Measurements from ENCODE around the gene DDX27.

DDX27 gene

DNA sequence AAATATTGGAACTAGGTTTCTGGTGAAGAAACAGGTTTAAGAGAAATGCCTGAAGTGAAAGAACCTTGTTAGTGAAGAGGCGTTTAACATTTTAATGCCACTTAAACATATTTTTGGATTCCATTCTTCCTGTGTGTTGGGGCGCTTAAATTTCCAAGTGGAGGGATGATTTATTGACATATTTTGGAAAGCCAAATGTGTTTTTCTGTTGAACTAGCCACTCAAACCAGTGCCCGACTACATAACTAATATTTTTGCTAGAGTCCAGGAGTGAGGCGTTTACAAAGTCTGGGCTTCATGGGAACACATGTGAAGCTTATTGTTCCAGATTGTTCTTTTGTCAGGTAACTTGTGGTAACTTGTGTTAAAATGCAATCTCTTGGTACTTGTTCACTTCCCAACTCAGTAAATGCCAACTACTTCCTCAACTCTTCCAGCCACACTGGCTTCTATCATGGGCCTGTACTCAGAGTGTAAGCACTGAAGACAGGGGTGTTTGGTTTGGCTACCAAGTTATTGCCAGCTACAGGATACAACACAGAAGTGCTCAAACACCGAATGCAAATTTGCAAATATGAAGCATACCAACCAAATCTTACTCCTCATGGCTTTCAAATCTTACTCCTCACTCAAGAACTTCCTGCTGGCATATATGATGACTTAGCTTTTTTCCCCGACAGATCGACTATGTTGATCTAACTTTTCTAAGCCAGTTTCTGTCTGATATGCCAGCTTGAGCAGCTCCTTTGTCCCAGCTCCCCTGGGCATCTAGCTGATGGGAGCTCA is 60.7 kb downstream of the DDX27 start:
- no peak for ATAC-seq

DNA sequence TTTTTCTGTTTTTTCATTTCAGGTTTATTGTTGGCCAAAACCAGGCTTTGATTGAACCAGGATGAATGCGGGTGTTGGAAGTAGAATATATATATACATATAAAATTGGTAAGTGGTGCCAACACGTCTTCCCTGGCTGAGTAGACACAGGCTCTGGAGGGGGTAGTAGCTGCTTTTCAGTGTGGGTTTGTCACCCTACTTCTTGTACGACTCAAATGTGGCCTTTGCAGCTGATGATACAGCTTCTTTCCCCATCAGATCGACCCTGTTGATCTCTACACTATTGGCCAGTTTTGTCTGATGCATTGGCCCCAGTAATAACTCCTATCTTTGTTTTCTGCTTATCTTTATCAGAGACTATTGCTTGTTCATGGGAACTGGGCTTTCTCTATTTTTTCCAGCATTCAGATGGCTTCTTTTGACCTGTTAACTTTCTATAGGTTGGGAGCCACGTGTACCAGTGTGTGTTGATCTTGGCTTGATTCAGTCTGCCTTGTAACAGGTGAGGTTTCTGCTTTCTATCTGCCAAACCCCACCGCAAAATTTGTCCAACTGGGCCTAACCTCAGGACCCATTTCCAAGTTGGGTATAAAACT is 61.3 kb downstream of the DDX27 start:
- ATAC-seq: no peak

DNA sequence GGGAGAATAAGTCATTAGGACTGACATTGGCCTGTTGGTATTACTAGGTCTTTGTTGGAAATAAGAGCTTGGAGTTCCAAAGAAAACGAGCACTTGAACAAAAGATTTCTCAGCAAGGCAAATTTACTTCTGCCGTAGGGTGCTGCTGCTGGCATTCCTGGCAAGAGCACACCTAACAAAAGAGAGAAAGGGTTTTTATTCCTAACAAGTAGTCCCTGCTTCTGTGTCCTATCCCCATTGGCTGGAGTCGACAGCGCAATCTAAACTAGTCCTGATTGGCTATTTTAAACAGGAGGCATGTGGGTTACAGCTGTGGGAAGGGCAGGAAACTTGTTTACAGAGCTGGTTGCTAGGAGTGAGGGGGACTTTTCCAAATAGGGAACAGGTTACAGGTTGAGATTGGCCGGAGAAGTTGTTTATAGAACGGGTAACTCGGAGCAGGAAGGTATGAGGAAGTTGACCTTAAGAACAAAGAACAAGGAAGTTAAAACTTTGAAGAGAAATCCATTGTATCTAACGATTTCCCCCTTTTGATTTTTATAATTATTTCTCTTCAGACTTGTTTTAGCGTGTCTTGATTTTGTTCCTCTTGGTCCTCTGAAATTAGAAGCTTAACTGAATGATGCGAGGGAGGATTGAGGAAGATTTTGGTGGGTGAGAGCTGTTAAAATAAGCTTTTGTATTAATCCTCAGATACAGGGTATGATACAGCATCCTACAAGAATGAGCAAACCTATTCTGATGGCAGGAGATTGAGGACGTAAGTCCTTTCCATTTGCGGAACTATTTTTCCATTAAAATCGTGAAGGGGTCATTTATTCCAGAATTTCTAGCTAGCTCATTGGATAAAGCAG is 62.1 kb downstream of the DDX27 start:
- no peak for ATAC-seq

DNA sequence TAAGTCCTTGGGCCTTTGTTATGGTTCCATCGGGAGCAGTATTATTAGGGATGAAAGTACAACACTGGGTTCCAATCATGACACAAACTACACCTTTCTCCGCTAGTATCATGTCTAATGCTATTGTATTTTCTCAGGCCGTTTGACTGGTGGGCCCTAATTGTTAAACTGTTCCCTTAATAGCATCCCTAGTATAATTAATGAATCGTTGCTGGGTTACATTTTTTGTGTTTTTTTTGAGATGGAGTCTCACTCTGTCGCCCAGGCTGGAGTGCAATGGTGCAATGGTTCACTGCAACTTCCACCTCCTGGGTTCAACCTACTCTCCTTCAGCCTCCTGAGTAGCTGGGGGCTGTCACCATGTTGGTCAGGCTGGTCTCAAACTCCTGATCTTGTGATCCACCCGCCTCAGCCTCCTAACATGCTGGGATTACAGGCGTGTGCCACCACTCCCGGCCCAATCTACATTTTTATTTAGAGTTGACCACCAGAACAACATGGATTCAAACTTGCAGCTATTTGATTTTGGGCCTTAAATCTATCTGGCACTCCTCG is 62.8 kb downstream of the DDX27 start:
- ATAC-seq: no peak

GRCh38 chr20:49282584-49283171 is 63.5 kb downstream of the DDX27 start:
- no peak for ATAC-seq

- peak in 1 of 2 donors; percentile 4 for ATAC-seq
Observed at GRCh38 chr20:49283176-49283702, 64.0 kb downstream of the DDX27 start.

DNA sequence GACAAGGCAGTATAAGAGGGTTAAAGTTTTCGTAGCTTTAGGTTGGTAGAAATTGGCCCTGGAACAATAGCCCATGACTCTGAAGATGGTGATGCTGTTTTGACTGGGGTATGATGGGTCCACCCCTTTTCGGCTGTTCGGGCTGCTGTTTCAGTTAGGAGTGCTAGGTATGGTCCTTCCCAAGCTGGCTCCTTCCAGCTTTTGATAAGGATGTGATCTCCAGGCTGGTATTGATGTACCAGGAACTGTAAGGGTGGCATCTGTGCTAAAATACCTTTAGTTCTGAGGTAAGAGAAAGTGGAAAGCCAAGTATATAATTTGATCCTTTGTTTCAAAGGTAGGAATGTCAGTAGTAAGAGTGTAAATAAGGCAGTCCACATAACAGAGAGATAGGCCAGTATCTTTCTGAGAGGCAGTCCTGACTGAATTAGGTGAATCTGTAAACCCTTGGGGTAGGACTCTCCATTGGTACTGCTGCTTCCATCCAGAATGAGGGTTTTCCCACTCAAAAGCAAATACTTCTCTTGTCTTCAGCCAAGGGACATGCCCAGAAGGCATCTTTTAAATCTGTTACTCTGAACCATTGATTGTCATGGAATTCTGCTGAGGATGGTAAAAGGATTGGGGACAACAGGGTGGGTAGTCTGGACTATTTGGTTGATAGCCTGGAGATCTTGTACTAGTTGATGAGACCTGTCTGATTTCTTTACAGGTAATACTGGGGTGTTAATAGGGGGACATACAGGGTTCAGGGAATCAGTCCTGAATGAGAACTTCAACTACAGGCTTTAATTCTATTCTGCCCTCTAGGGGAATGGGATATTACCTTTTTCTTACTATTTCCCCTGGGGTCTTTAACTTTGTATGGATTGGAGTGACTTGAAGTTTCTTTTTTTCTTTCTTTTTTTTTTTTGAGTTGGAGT is 64.7 kb downstream of the DDX27 start:
- ATAC-seq: peak in 1 of 2 donors; percentile 9

DNA sequence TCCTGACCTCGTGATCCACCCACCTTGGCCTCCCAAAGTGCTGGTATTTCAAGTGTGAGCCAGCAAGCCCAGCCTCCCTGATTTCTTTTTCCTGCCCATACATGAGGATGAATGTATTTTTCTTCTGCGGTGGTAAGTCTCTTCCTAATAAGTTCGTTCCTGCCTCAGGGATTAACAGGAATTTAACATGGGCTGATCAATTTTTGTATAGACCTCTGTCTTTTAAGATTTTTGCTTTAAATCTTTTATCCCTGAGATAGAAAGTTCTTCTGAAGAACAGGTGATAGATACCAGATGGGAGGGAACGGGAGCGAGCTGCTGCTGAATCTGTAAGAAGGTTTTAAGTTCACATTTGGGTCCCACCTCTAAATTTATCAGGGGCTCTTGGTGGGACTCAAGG is 65.6 kb downstream of the DDX27 start:
- ATAC-seq: no peak

DNA sequence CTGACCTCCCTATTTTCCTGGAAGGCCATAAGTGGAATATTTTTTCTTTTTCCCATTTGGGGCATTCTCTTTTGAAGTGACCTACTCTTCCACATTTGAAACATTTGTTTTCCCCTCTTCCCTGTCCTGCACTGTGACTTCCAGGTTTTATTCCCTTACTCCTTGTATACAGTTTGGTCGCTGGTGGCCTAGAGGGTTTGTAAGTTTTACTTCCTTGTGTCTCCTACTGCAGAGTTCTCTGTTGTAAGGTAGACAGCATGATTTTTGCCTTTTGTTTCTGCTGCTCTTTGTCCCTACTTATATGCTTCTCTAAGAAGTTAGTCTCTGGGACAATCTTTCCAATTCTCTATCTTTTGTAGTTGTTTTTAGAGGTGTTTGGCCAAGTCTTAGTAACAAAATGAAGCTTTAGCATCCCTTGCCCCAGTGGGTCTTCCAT is 66.0 kb downstream of the DDX27 start:
- ATAC-seq: no peak

- ATAC-seq: no peak
Observed at GRCh38 chr20:49285813-49286494, 66.7 kb downstream of the DDX27 start.

DNA sequence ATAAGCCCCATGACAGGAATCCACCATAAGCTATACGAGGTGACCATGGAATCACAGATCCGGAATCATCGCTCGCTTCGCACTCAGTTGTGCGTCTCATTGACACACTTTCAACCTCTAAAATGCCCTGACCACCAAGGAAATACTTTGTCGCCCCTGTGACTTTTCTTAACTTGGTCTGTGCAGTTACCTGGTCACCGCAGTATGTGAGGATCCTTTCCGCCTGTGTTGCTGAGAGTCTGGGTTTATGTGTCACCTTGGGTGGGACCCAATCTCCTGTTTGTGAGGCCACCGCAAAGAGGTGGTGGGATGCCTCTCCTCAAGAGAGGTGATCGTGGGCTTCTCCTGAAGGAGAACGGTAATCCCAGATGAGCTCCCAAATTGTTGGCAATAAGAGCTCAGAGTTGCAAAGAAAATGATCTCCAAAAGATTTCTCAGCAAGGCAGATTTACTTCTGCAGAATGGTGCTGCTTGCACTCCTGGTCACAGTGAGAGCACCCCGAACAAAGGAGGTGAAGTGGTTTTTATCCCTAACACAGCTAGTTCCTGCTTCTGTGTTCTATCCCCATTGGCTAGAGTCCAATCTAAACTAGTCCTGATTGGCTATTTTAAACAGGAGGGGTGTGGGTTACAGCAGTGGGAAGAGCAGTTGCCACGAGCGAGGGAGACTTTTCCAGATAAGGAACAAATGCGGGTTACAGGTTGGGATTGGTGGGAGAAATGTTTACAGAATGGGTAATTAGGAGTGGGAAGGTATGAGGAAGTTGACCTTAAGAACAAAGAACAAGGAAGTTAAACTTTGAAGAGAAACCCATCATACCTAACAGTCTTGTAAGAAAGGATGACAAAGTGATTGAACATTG is 67.7 kb downstream of the DDX27 start:
- no peak for ATAC-seq

DNA sequence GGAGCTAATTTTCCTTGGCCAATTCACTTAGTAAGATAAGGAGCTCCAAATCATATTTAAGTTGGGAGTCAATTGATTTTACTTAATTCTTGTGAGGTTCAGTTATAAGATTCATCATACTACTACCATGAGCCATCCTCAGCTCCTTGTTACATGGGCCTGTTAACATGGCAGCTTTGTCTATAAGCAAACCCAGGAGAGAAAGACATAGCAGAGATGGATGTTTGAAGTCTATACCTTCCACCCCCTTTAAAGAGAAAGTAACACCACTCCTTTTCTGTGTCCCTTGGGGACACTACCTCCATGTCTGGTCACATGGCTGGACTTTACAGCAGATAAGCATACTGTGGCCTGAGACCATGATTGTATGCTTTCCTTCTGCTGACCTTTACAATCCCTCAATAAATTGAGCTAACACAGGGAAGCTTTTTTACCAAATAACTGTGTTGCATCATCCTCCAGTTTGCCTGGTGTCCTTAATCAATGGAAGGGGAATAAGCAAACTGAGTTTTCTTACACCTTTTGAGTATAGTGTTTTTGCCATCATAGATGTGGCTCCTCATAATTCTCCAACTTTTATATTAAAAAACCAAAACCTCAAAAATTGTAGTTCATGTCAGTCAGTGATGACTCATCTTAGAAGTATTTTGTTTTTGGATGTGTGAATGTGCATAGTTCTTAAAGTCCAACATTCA is 68.5 kb downstream of the DDX27 start:
- peak in 1 of 2 donors; percentile 8 for ATAC-seq

- no peak for ATAC-seq
Observed at GRCh38 chr20:49288250-49288751, 69.1 kb downstream of the DDX27 start.

DNA sequence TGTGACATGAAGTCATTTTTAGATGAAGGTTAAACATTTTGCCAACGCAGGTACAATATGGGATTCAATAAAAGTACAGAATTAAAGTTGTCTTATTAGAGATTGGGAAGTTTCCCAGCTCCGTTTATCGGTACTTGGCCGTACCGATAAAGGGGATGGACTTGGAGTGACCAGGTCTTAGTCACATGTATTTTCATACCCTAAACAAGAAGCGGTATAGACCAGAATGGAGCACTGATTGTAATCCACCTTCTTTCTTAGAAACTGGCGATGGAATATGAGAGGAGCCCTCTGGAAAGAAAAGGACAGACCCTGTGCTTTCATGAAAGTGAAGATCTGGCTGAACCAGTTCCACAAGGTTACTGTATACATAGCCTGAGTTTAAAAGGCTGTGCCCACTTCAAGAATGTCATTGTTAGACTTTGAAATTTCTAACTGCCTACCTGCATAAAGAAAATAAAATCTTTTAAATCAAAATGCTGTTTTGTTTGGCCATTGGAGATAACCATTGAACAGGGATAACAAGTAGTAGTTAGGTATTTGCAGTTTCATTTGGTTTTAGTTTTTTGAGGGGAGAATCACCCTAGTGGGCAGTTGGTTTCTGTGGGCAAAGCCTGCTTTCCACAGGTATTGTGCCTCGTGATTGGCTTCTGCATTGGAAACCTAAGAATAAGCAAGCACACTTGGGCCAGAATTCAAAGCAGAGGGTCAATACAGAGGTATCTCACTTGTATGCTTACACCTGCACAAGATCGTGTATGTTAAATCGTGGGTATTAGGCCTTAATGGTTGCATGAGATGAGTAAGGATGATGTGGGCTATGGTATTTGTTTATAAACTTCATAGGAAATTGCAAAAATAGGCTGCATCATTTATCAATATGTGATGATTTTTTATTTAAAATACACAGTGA is 69.8 kb downstream of the DDX27 start:
- ATAC-seq: no peak

DNA sequence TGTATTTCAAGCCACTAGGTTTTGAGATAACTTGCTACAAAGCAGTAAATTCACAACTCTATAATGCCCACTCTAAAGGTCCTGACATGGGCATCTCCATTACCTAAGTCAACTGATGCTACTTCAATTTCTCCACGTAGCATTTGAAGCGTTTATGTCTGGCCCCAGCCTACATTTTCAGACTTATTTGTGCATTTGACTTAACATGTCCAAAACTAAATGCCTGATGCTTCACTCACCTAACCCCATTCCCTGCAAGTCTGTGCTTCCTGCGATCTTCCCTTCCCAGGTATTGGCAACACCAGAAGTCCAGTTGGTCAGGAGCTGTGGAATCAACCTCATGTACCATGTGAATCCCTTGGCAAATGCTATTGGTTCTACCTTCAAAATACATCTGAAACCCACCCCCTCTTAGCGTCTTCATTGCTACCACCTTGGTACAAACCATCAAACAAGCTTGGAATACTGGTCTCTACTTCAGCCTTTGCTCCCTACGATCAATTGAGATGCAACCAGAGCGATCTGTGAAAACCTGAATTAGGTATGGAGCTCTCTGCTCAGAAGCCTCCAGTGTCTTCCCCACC is 71.5 kb downstream of the DDX27 start:
- ATAC-seq: no peak

DNA sequence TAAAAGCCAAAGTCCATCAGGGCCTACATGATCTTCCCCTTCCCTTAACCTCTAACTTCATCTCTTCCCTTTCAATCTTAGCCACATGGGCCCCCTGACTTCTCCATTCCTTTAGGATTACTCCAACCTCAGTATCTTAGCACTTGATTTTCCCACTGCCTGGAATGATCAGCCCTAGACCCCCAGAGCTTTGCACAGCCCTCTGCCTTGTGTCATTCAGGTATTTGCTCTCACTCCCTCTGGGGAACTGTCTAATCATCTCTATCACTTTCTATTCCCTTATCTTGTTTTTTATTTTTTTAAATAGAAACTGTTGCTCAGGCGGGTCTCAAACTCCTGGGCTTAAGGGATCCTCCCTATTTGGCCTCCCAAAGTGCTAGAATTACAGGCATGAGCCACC is 72.0 kb downstream of the DDX27 start:
- ATAC-seq: no peak

DNA sequence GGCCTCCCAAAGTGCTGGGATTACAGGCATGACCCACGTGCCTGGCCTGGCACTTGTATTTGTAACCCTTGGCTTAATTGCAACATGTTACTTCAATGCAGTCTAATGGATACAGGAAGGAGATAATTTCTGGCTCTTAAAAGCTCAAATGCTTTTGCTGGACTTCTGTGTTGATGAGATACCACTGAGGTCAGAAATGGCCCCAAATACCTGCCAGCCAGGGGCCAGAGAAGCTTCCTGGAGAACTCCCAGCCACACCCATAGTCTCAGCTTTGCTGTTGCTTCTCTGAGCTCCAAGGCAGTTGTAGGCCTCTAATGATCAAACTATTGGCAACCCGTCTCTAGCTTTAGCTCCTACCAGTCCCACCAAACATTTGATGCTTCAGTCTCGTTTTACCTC is 72.8 kb downstream of the DDX27 start:
- no peak for ATAC-seq
